MM.1S (cell line): ENCODE measurements around the gene TLCD3A.
A peak's percentile ranks its signal among the peaks of the same experiment; 100 is the strongest.

Source experiments
- DNase-seq: peaks from one replicate; pipeline ENCODE4 v3.0.0-alpha.2; 2015
- H2AFZ ChIP-seq: fragments of 300-600 bp; sonication (generic); 2 replicates; pipeline ENCODE4 v1.6.0; 2016; ENCODE audit warnings: antibody characterized with exemption, low read length
- H3F3A ChIP-seq: fragments of 300-600 bp; sonication (generic); 2 replicates; pipeline ENCODE4 v1.6.1; 2016; ENCODE audit warnings: mild to moderate bottlenecking, antibody characterized with exemption, low read length, moderate library complexity, mixed read lengths; ENCODE audit not compliant: insufficient read depth
- H3K27ac ChIP-seq: fragments of 300-600 bp; sonication (generic); 2 replicates; pipeline ENCODE4 v1.5.1; 2016; ENCODE audit warnings: mild to moderate bottlenecking, low read length
- H3K27me3 ChIP-seq: fragments of 300-600 bp; sonication (generic); replicated peaks from 2 replicates; pipeline ENCODE4 v1.6.0; 2016; ENCODE audit warnings: low read length; ENCODE audit not compliant: insufficient read depth
- H3K36me3 ChIP-seq: fragments of 300-600 bp; sonication (generic); replicated peaks from 2 replicates; pipeline ENCODE4 v1.6.1; 2016; ENCODE audit warnings: mild to moderate bottlenecking, low read length, mixed read lengths; ENCODE audit not compliant: insufficient read depth
- H3K4me1 ChIP-seq: fragments of 300-600 bp; sonication (generic); 2 replicates; pipeline ENCODE4 v1.6.1; 2016; ENCODE audit warnings: low read length, mixed read lengths
- H3K4me2 ChIP-seq: fragments of 300-600 bp; sonication (generic); 2 replicates; pipeline ENCODE4 v1.6.0; 2016; ENCODE audit warnings: low read depth, low read length
- H3K4me3 ChIP-seq: fragments of 300-600 bp; sonication (generic); 2 replicates; pipeline ENCODE4 v1.5.1; 2016; ENCODE audit warnings: low read length, mixed read lengths
- H3K79me2 ChIP-seq: fragments of 300-600 bp; sonication (generic); 2 replicates; pipeline ENCODE4 v1.6.1; 2016; ENCODE audit warnings: mixed run types, low read length, mixed read lengths
- H3K9ac ChIP-seq: fragments of 300-600 bp; sonication (generic); 2 replicates; pipeline ENCODE4 v1.6.1; 2016; ENCODE audit warnings: low read length, mixed read lengths
- H3K9me2 ChIP-seq: fragments of 300-600 bp; sonication (generic); replicated peaks from 2 replicates; pipeline ENCODE4 v1.6.1; 2016; ENCODE audit warnings: mild to moderate bottlenecking, low read length, mixed read lengths; ENCODE audit not compliant: insufficient read depth
- H3K9me3 ChIP-seq: fragments of 300-600 bp; sonication (generic); replicated peaks from 2 replicates; pipeline ENCODE4 v1.6.1; 2016; ENCODE audit warnings: mild to moderate bottlenecking, low read length, mixed read lengths; ENCODE audit not compliant: insufficient read depth
- H4K20me1 ChIP-seq: fragments of 300-600 bp; sonication (generic); 2 replicates; pipeline ENCODE4 v1.6.1; 2016; ENCODE audit warnings: mild to moderate bottlenecking, low read length, moderate library complexity, mixed read lengths; ENCODE audit not compliant: insufficient read depth
- EZH2 ChIP-seq: fragments of 300-600 bp; sonication (generic); optimal IDR thresholded peaks from 2 replicates; pipeline ENCODE3; 2017; ENCODE audit warnings: low read depth, mild to moderate bottlenecking, antibody characterized with exemption, low read length, mixed read lengths
- EZH2phosphoT487 ChIP-seq: fragments of 300-600 bp; sonication (generic); IDR thresholded peaks from 2 replicates; pipeline ENCODE4 v1.6.1; 2018; ENCODE audit warnings: antibody characterized with exemption, low read length
- TF ChIP-seq, protein P1 (sequence below): fragments of 300-600 bp; sonication (generic); IDR thresholded peaks from 2 replicates; pipeline ENCODE4 v1.5.1; 2016; ENCODE audit warnings: antibody characterized with exemption, low read length, mixed read lengths

TLCD3A gene

DNA sequence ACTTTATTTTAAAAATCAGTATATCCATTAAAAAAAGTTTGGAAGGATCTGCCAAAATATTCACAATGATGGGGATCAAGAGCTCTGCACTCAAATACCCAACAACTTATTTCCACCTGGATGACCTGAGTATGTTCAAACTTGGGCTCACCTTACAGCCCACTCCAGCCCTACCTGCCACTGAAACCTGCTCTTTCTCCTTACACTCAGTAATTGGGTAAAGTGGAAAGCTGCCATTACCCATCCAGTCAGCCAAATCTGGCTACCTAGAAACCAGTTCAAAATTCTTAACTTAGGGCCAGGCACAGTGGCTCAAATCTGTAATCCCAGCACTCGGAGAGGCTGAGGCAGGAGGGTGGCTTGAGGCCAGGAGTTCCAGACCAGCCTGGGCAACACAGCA lies 27.4 kb upstream of the TLCD3A start:
- no peak overlapping the region for H3K4me3 ChIP-seq

DNA sequence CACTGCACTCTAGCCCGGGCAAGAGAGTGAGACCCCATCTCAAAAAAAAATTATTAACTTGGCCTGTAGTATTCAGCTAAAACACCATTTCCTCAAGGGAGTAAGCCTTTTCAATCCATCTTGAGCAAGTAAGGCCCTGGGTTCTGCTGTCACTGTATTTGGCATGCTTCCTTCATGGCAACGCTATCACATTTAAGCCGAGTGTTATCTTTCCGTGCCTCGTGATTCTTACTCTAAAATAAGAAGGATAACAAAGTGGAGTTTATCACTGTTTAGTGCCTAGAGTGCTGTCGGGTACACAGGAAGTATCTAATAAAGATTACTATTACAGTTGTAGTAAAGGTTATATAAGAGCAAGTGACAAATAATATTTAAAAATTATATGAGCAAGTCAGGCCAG lies 26.5 kb upstream of the TLCD3A start:
- H3K36me3 ChIP-seq: peaks cover 5% of the 10 kb centered on the region; the same call in 1 of the 2 replicates

More for the DNA sequence above, 27.4 kb upstream of the TLCD3A start:
- Histone ChIP-seq H3K4me2 (no peak overlapping the region), H2AFZ (no peak overlapping the region), H3K9me3 (no peaks in the 10 kb centered on the region), H3K9me2 (no peaks in the 10 kb centered on the region), H3F3A (no peaks in the 10 kb centered on the region), H3K9ac (no peak overlapping the region), H3K79me2 (peaks cover 51% of the 10 kb centered on the region), H3K4me1 (peaks cover 3% of the 10 kb centered on the region; the same call in 1 of the 2 replicates), H4K20me1 (peaks cover 6% of the 10 kb centered on the region; the same call in 1 of the 2 replicates), H3K27ac (no peak overlapping the region), H3K27me3 (no peaks in the 10 kb centered on the region), H3K36me3 (peaks cover 5% of the 10 kb centered on the region; the same call in 1 of the 2 replicates)
- TF ChIP-seq, protein P1, sequence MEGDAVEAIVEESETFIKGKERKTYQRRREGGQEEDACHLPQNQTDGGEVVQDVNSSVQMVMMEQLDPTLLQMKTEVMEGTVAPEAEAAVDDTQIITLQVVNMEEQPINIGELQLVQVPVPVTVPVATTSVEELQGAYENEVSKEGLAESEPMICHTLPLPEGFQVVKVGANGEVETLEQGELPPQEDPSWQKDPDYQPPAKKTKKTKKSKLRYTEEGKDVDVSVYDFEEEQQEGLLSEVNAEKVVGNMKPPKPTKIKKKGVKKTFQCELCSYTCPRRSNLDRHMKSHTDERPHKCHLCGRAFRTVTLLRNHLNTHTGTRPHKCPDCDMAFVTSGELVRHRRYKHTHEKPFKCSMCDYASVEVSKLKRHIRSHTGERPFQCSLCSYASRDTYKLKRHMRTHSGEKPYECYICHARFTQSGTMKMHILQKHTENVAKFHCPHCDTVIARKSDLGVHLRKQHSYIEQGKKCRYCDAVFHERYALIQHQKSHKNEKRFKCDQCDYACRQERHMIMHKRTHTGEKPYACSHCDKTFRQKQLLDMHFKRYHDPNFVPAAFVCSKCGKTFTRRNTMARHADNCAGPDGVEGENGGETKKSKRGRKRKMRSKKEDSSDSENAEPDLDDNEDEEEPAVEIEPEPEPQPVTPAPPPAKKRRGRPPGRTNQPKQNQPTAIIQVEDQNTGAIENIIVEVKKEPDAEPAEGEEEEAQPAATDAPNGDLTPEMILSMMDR: no peak
- no peak for TF ChIP-seq EZH2
- TF ChIP-seq EZH2phosphoT487: no peak
- no peak for DNase-seq

DNA sequence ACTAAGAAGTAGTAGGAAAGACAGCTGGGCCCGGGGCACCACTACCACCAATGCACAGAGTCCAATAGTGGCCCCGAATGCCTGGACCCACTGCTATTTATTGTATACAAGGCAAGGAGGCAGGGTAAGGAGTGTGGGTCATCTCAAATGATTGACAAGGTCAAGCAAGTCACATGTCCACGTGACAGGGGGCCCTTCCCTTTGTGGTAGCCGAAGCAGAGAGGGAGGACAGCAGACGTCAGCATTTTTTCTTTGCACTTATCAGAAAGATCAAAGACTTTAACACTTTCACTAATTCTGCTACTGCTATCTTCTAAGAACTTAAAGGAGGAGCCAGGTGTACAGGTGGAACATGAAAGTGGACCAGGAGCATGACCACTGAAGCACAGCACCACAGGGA lies 24.3 kb upstream of the TLCD3A start:
- no peak overlapping the region for H3K9ac ChIP-seq
- no peak overlapping the region for H3K4me3 ChIP-seq
- no peak overlapping the region for H2AFZ ChIP-seq
- H3K36me3 ChIP-seq: peaks cover 5% of the 10 kb centered on the region; the same call in 1 of the 2 replicates
- no peak overlapping the region for H3K27ac ChIP-seq
- H3K4me1 ChIP-seq: peaks cover 3% of the 10 kb centered on the region; the same call in 1 of the 2 replicates
- H3K27me3 ChIP-seq: no peaks in the 10 kb centered on the region
- H3K4me2 ChIP-seq: no peak overlapping the region
- no peaks in the 10 kb centered on the region for H3K9me2 ChIP-seq
- peaks cover 6% of the 10 kb centered on the region; the same call in 1 of the 2 replicates for H4K20me1 ChIP-seq
- TF ChIP-seq EZH2: no peak
- DNase-seq: peak; percentile 55
- H3K9me3 ChIP-seq: no peaks in the 10 kb centered on the region
- H3K79me2 ChIP-seq: peaks cover 81% of the 10 kb centered on the region
- no peaks in the 10 kb centered on the region for H3F3A ChIP-seq

More for the DNA sequence above, 26.5 kb upstream of the TLCD3A start:
- H3K4me2 ChIP-seq: no peak overlapping the region
- H3K4me1 ChIP-seq: peaks cover 3% of the 10 kb centered on the region; the same call in 1 of the 2 replicates
- no peak overlapping the region for H2AFZ ChIP-seq
- no peaks in the 10 kb centered on the region for H3K27me3 ChIP-seq
- H3K4me3 ChIP-seq: no peak overlapping the region
- H3K79me2 ChIP-seq: peaks cover 58% of the 10 kb centered on the region
- H3K9ac ChIP-seq: no peak overlapping the region
- no peaks in the 10 kb centered on the region for H3F3A ChIP-seq
- no peak for DNase-seq
- no peaks in the 10 kb centered on the region for H3K9me3 ChIP-seq
- peaks cover 6% of the 10 kb centered on the region; the same call in 1 of the 2 replicates for H4K20me1 ChIP-seq
- TF ChIP-seq, protein P1: no peak
- no peak for TF ChIP-seq EZH2phosphoT487
- TF ChIP-seq EZH2: no peak
- no peaks in the 10 kb centered on the region for H3K9me2 ChIP-seq
- no peak overlapping the region for H3K27ac ChIP-seq

DNA sequence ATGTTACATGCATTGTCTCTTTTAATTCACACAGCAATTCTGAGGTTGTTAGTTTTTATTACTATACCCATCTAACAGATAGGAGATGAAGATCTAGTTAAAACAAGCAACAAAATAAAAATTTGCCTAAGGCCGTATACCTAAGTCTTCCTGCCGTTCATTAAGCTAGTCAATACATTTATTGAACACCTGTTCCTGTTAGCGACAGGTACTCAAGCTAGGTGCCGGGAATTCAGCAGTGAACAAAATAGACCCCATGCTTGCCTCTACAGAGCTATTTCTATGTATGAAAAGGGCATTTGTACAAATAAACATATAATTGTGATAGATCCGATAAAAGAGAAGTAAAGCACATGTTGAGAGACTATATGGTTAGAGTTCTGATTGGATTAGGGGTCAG lies 14.3 kb upstream of the TLCD3A start:
- H4K20me1 ChIP-seq: no peaks in the 10 kb centered on the region
- no peaks in the 10 kb centered on the region for H3K4me1 ChIP-seq
- no peak for TF ChIP-seq EZH2phosphoT487
- TF ChIP-seq EZH2: no peak
- TF ChIP-seq, protein P1: no peak
- peaks cover 3% of the 10 kb centered on the region; the same call in 1 of the 2 replicates for H3F3A ChIP-seq
- peaks cover 16% of the 10 kb centered on the region for H3K79me2 ChIP-seq
- H3K4me2 ChIP-seq: no peak overlapping the region
- H3K36me3 ChIP-seq: no peaks in the 10 kb centered on the region
- H3K9ac ChIP-seq: no peak overlapping the region
- H3K9me2 ChIP-seq: no peaks in the 10 kb centered on the region
- DNase-seq: no peak
- no peaks in the 10 kb centered on the region for H3K9me3 ChIP-seq
- H3K4me3 ChIP-seq: no peak overlapping the region
- H2AFZ ChIP-seq: no peak overlapping the region
- no peak overlapping the region for H3K27ac ChIP-seq
- peaks cover 24% of the 10 kb centered on the region for H3K27me3 ChIP-seq
